ENCODE data around the gene GAB2. TPM values are rescaled to one million over a fixed set of nuclear protein-coding genes. Genes with fewer than 3 reads are reported as not detected.
"Not testable (repeated sequence)": the region's sequence is repeated elsewhere in the genome, so short reads cannot be mapped to it uniquely, and the experiment has no call there.

Gene GAB2
- total RNA-seq, 4 donors from 2014 or later, result 22.5 to 32.8 (median 30.1) TPM

DNA sequence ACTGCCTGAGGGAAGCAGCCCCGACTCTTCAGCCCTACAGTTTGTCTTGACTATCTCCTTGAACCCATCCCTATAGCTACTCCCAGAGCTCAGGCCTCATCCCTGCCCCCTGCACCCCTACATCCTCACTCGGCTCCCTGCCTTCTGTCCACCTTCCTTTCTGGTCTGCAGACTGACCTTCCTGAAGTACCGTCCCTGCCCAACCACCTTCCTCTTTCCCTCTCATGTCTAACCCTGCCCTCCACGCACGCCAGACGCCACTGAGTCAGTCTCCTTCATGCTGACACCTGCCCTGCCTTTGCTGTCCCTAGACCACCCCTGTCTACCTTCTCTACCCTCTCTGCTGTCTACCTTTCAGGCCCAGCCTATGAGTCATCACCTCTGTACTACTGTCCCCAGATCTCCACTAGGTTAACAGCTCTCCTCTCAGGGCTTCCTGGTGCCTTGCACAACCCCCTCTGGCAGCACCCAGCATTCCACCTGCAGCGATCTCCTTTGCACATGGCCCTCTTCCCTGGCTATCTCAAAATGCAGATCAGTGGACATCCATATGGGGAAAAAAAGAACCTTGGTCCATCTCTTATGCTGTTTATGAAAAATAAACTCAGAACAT lies 238.1 kb downstream of the GAB2 start:
- TF ChIP-seq, protein P1, sequence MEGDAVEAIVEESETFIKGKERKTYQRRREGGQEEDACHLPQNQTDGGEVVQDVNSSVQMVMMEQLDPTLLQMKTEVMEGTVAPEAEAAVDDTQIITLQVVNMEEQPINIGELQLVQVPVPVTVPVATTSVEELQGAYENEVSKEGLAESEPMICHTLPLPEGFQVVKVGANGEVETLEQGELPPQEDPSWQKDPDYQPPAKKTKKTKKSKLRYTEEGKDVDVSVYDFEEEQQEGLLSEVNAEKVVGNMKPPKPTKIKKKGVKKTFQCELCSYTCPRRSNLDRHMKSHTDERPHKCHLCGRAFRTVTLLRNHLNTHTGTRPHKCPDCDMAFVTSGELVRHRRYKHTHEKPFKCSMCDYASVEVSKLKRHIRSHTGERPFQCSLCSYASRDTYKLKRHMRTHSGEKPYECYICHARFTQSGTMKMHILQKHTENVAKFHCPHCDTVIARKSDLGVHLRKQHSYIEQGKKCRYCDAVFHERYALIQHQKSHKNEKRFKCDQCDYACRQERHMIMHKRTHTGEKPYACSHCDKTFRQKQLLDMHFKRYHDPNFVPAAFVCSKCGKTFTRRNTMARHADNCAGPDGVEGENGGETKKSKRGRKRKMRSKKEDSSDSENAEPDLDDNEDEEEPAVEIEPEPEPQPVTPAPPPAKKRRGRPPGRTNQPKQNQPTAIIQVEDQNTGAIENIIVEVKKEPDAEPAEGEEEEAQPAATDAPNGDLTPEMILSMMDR (IDR thresholded peaks at IDR 0.05), result peak in 1 of 3 donors; percentile 15
- TF ChIP-seq POLR2A (IDR thresholded peaks at IDR 0.05), result no peak
- WGBS, 2 donors, result 93 to 94% methylated on average over 7 of the region's 7 CpGs
- intact Hi-C loops (cut with DNase I; ENCODE audit: low total_unique reads), result no loop called here
- H3K4me3 ChIP-seq (ENCODE audit: low read depth, poor library complexity, severe bottlenecking), result no peak overlapping the region
- DNase-seq (ENCODE audit: low spot score in 2 of 2), result no peak

DNA sequence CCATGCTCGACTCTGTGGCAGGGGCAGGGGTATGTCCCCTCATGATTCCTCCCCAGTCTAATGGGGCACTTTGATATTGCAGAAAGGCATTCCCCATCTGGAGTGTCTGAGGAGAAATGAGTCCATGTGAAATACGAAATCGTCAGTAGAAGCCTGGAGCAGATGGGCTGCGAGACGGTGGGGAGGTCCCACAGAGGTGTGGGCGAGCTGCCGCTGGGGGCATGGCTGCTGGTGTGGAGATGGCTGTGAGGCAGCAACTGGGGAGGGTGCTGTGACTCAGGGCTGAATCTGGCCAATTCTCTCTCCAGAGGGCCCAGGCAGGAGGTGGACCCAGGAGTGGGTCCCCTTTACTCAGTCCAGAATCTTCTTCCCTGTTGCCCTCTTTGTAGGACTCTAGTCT lies 240.4 kb downstream of the GAB2 start:
- DNase-seq (ENCODE audit: low spot score in 2 of 2), result no peak
- intact Hi-C loops (cut with DNase I; ENCODE audit: low total_unique reads), result no loop called here
- no peak overlapping the region for H3K4me3 ChIP-seq (ENCODE audit: low read depth, poor library complexity, severe bottlenecking)
- 87 to 89% methylated on average over 7 of the region's 7 CpGs for WGBS, 2 donors
- TF ChIP-seq POLR2A (IDR thresholded peaks at IDR 0.05), result no peak
- TF ChIP-seq, protein P1 (IDR thresholded peaks at IDR 0.05), result no peak

DNA sequence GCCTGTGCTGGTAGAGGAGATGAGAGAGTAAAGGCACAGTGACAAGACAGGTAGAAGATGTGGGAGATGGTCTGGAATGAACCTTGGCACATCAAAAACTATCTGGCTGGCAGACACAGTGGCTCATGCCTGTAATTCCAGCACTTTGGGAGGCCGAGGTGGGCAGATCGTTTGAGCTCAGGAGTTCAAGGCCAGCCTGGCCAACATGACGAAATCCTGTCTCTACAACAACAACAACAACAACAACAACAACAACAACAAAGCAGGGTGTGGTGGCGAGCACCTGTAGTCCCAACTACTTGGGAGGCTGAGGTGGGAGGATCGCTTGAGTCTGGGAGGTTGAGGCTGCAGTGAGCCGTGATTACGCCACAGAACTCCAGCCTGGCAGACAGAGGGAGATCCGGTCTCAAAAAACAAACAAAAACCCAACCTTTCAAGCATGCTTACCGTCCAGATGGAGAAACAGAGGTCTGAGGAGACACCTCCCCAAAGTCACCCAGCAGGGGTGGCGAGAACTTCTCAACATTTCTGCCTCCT lies 240.9 kb downstream of the GAB2 start:
- TF ChIP-seq, protein P1 (IDR thresholded peaks at IDR 0.05), result no peak
- no peak for TF ChIP-seq POLR2A (IDR thresholded peaks at IDR 0.05)
- WGBS, 2 donors, result 92 to 95% methylated on average over 10 of the region's 10 CpGs
- no peak overlapping the region for H3K4me3 ChIP-seq (ENCODE audit: low read depth, poor library complexity, severe bottlenecking)
- intact Hi-C loops (cut with DNase I; ENCODE audit: low total_unique reads), result no loop called here
- no peak for DNase-seq (ENCODE audit: low spot score in 2 of 2)

DNA sequence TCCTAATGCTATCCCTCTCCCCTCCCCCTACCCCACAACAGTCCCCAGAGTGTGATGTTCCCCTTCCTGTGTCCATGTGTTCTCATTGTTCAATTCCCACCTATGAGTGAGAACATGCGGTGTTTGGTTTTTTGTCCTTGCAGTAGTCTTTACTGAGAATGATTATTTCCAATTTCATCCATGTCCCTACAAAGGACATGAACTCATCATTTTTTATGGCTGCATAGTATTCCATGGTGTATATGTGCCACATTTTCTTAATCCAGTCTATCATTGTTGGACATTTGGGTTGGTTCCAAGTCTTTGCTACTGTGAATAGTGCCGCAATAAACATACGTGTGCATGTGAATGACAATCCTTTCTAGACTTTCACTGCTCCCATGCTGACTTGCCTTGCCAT lies 241.8 kb downstream of the GAB2 start:
- intact Hi-C loops (cut with DNase I; ENCODE audit: low total_unique reads); DNase-seq (ENCODE audit: low spot score in 2 of 2); H3K4me3 ChIP-seq (ENCODE audit: low read depth, poor library complexity, severe bottlenecking): not testable (repeated sequence)
- 96 to 98% methylated on average over 3 of the region's 3 CpGs for WGBS, 2 donors

DNA sequence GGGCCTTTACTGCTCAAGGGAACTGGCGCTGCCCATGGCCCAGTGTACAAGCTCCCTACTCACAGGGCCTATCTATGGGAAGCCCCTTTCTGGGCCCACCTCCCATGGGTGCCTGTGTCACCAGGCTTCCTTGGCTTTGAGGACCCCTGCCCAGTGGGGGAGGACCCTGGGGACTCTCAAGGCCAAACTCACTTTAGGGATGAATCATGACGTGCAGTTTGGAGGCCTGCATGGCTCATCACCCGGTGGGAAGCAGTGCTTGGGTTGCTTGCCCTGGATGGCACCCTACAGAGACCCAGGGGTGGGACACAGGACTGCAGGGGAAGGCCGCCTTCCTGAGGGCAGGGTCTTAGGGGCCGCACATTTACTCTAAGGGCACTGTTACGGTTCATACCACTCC lies 245.7 kb downstream of the GAB2 start:
- no peak overlapping the region for H3K4me3 ChIP-seq (ENCODE audit: low read depth, poor library complexity, severe bottlenecking)
- TF ChIP-seq, protein P1 (IDR thresholded peaks at IDR 0.05), result no peak
- no peak for TF ChIP-seq POLR2A (IDR thresholded peaks at IDR 0.05)
- intact Hi-C loops (cut with DNase I; ENCODE audit: low total_unique reads), result no loop called here
- 93 to 94% methylated on average over 6 of the region's 6 CpGs for WGBS, 2 donors
- no peak for DNase-seq (ENCODE audit: low spot score in 2 of 2)

DNA sequence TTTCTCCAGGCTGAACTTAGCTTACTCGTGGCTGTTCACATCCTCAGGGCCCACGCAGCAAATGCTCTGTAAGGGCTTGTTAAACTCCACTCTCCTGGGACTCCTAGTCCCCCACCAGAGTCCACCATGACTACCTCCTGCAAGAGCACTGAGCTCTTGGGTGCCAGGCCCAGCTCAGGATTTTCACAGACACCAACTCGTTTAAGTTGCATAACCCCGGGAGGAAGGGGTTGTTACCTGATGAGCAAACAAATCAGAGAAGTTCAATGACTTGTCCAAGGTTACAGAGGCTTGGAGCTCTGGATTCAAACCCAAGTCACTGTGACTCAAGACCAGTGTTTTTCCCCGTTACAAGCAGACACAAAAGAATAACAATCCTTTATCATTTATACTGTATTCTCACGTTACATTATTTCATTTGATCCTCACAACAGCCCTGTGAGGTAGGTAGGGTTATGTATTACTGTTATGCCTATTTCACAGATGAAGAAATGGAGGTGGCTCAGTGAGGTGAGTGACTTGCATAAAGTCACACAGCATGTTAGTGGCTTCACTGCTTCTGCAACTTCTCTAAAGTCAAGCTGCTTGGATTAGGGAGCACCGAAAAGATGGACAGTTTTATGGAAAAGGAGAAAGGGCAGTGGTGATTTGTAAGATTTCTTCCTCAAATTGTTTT lies 246.6 kb downstream of the GAB2 start:
- no peak for TF ChIP-seq POLR2A (IDR thresholded peaks at IDR 0.05)
- TF ChIP-seq, protein P1 (IDR thresholded peaks at IDR 0.05), result no peak
- intact Hi-C loops (cut with DNase I; ENCODE audit: low total_unique reads), result no loop called here
- no peak overlapping the region for H3K4me3 ChIP-seq (ENCODE audit: low read depth, poor library complexity, severe bottlenecking)
- DNase-seq (ENCODE audit: low spot score in 2 of 2), result no peak
- WGBS, 2 donors, result 85 to 91% methylated on average over 7 of the region's 7 CpGs

Data from lower leg skin (tissue), 4 donors.